Keratinocyte (primary cell): ENCODE measurements around the gene OTOGL. TPM values are rescaled to one million over a fixed set of nuclear protein-coding genes. Genes with fewer than 3 reads are reported as not detected.

Source experiments
- DNase-seq: peaks from one replicate; pipeline ENCODE4 v3.0.0-alpha.2; 2011; ENCODE audit warnings: low read depth, missing footprints, low spot score
- FAIRE-seq: peaks from 2 replicates; lab custom pipeline; 2011; peaks lifted over from hg19 to GRCh38; lab: Jason Lieb, UNC
- H2AFZ ChIP-seq: 2 replicates; pipeline ENCODE4 v1.6.0; 2012; ENCODE audit warnings: low read length, control low read depth, inconsistent platforms; ENCODE audit not compliant: control insufficient read depth
- H3K27ac ChIP-seq: 2 replicates; pipeline ENCODE4 v1.5.1; 2011; ENCODE audit warnings: low read length; ENCODE audit not compliant: control insufficient read depth, insufficient read depth
- H3K27me3 ChIP-seq: 3 replicates; pipeline ENCODE4 v1.6.0; 2011; ENCODE audit warnings: low read length; ENCODE audit not compliant: control insufficient read depth, insufficient read depth; ENCODE audit errors: extremely low read depth
- H3K36me3 ChIP-seq, 2 experiments: 2 replicates in 1 of 2; 3 replicates in 1 of 2; pipeline ENCODE4 v1.5.1; 2011; ENCODE audit warnings: low read length in 2 of 2, mild to moderate bottlenecking in 1 of 2; ENCODE audit not compliant: control insufficient read depth in 2 of 2, insufficient read depth in 2 of 2; ENCODE audit errors: extremely low read depth in 1 of 2
- H3K4me1 ChIP-seq: 3 replicates; pipeline ENCODE4 v1.5.1; 2011; ENCODE audit warnings: low read length; ENCODE audit not compliant: control insufficient read depth, insufficient read depth; ENCODE audit errors: extremely low read depth
- H3K4me2 ChIP-seq: 3 replicates; pipeline ENCODE4 v1.6.0; 2011; ENCODE audit warnings: low read depth, low read length; ENCODE audit not compliant: control insufficient read depth, insufficient read depth; ENCODE audit errors: extremely low read depth
- H3K4me3 ChIP-seq, 3 experiments: fragments of 200-600 bp in 1 of 3; sonication (generic) in 1 of 3; 2 replicates in 2 of 3; 3 replicates in 1 of 3; pipeline ENCODE4 v1.5.1; 2011 to 2016; ENCODE audit warnings: low read length in 3 of 3, mild to moderate bottlenecking in 3 of 3, control low read depth in 2 of 3, inconsistent platforms in 1 of 3, low read depth in 1 of 3, mixed read lengths in 1 of 3, mixed run types in 1 of 3, moderate library complexity in 1 of 3; ENCODE audit not compliant: control insufficient read depth in 2 of 3, insufficient read depth in 2 of 3; ENCODE audit errors: extremely low read depth in 1 of 3
- H3K79me2 ChIP-seq: 2 replicates; pipeline ENCODE4 v1.6.0; 2012; ENCODE audit warnings: low read length; ENCODE audit not compliant: control insufficient read depth, insufficient read depth
- H3K9ac ChIP-seq: 3 replicates; pipeline ENCODE4 v1.6.0; 2011; ENCODE audit warnings: low read length; ENCODE audit not compliant: control insufficient read depth, insufficient read depth; ENCODE audit errors: extremely low read depth
- H3K9me1 ChIP-seq: 3 replicates; pipeline ENCODE4 v1.6.0; 2011; ENCODE audit warnings: low read length; ENCODE audit not compliant: control insufficient read depth, insufficient read depth; ENCODE audit errors: extremely low read depth
- H3K9me3 ChIP-seq: 2 replicates; pipeline ENCODE4 v1.5.1; 2012; ENCODE audit warnings: low read depth, low read length; ENCODE audit not compliant: control insufficient read depth
- H4K20me1 ChIP-seq: 3 replicates; pipeline ENCODE4 v1.6.0; 2011; ENCODE audit warnings: low read length; ENCODE audit not compliant: control insufficient read depth, insufficient read depth; ENCODE audit errors: extremely low read depth
- CTCF ChIP-seq, 3 experiments: IDR thresholded peaks in 1 of 3; conservative IDR thresholded peaks in 1 of 3; optimal IDR thresholded peaks in 1 of 3; 2 replicates in 2 of 3; 3 replicates in 1 of 3; pipeline versions ENCODE3 to v1.5.1; 2011; ENCODE audit warnings: low read length in 3 of 3, mild to moderate bottlenecking in 3 of 3, moderate library complexity in 2 of 3, control low read depth in 1 of 3, inconsistent platforms in 1 of 3; ENCODE audit not compliant: insufficient read depth in 2 of 3; ENCODE audit errors: extremely low read depth in 1 of 3
- EZH2 ChIP-seq: IDR thresholded peaks from one replicate; pipeline ENCODE4 v1.6.1; 2012; ENCODE audit warnings: inconsistent platforms, mild to moderate bottlenecking, low read length, moderate library complexity
- dilution Hi-C: fragments of 300-500 bp; cut with MboI; formaldehyde crosslinking; loops from one replicate; pipeline ENCODE4 v1.7.0; 2020; ENCODE audit warnings: low sequenced_read_pairs; ENCODE audit not compliant: extremely low pct_ligation_motif_present
- polyA plus RNA-seq, 5 experiments: library from polyadenylated mRNA; depleted of rRNA in 3 of 5; stranded (reverse) in 3 of 5; stranded (forward) in 1 of 5; unstranded in 1 of 5; fragments of >200 nt; gene quantifications; 1 replicate in 1 of 5; 2 replicates in 3 of 5; 3 replicates in 1 of 5; pipeline versions ENCODE4 v1.2.1 to v1.2.3, GENCODE V29; 2011 to 2012; ENCODE audit warnings: missing spikeins in 2 of 5, low read depth in 1 of 5, low replicate concordance in 1 of 5

Gene OTOGL
- polyA plus RNA-seq, 1 donor (not counting 4 experiments of a cell fraction or from before 2014, with no cell fraction given): 0.08 TPM

GRCh38 chr12:80053051-80053790 is 46.1 kb upstream of the OTOGL start:
- Histone ChIP-seq H3K27me3 (no peaks in the 10 kb centered on the region), H3K4me3 (no peak overlapping the region), H2AFZ (no peak overlapping the region), H3K27ac (no peak overlapping the region), H3K4me2 (no peak overlapping the region), H3K9me3 (no peaks in the 10 kb centered on the region), H3K4me1 (no peaks in the 10 kb centered on the region), H3K9me1 (no peaks in the 10 kb centered on the region), H3K79me2 (no peaks in the 10 kb centered on the region), H4K20me1 (no peaks in the 10 kb centered on the region), H3K9ac (no peak overlapping the region), H3K36me3 (no peaks in the 10 kb centered on the region)
- dilution Hi-C loops: no loop called here
- FAIRE-seq: no peak
- TF ChIP-seq CTCF (optimal IDR thresholded peaks at IDR 0.05 in 1 of 3, IDR thresholded peaks at IDR 0.05 in 1 of 3, conservative IDR thresholded peaks at IDR 0.05 in 1 of 3; ENCODE audit: extremely low read depth in 1 of 3, insufficient read depth in 2 of 3, low read length in 3 of 3) (no peak), EZH2 (no peak)
- no peak for DNase-seq

- no peak overlapping the region for H2AFZ ChIP-seq
- no peaks in the 10 kb centered on the region for H3K9me3 ChIP-seq
- dilution Hi-C loops: no loop called here
- H3K27me3 ChIP-seq: peaks cover 4% of the 10 kb centered on the region
- TF ChIP-seq CTCF (optimal IDR thresholded peaks at IDR 0.05 in 1 of 3, IDR thresholded peaks at IDR 0.05 in 1 of 3, conservative IDR thresholded peaks at IDR 0.05 in 1 of 3; ENCODE audit: extremely low read depth in 1 of 3, insufficient read depth in 2 of 3, low read length in 3 of 3): no peak
- no peak for TF ChIP-seq EZH2
- H3K4me2 ChIP-seq: no peak overlapping the region
- no peak overlapping the region for H3K27ac ChIP-seq
- H3K9me1 ChIP-seq: no peaks in the 10 kb centered on the region
- H4K20me1 ChIP-seq: no peaks in the 10 kb centered on the region
- no peak overlapping the region for H3K4me3 ChIP-seq
- no peaks in the 10 kb centered on the region for H3K79me2 ChIP-seq
- H3K4me1 ChIP-seq: no peaks in the 10 kb centered on the region
- H3K9ac ChIP-seq: no peak overlapping the region
- FAIRE-seq: no peak
- no peak for DNase-seq
- no peaks in the 10 kb centered on the region for H3K36me3 ChIP-seq
Observed at GRCh38 chr12:80056232-80056631, 43.1 kb upstream of the OTOGL start.
